HEK293 (cell line): ENCODE data around the gene ZCCHC3.

Source experiments
- CTCF ChIA-PET: fragments of 350-600 bp; formaldehyde crosslinking; extraction: SDS; loops from one replicate; lab custom pipeline; 2021; ENCODE audit warnings: antibody characterized with exemption; lab: Yijun Ruan, JAX
- POLR2A ChIA-PET: fragments of 300-600 bp; formaldehyde crosslinking; extraction: SDS; loops from one replicate; lab custom pipeline; 2020; ENCODE audit warnings: antibody characterized with exemption, inconsistent platforms; lab: Yijun Ruan, JAX
- H3K27ac ChIP-seq: fragments of 200-500 bp; sonication (Bioruptor generic); 2 replicates; pipeline ENCODE4 v1.5.1; 2014; ENCODE audit warnings: low read depth, low read length, control low read depth, inconsistent platforms; ENCODE audit errors: extremely low read depth
- H3K36me3 ChIP-seq, 2 experiments: fragments of 200-500 bp in 1 of 2; sonication (Bioruptor generic) in 1 of 2; 1 replicate in 1 of 2; 2 replicates in 1 of 2; pipeline ENCODE4 v1.5.1; 2014 to 2017; ENCODE audit warnings: inconsistent platforms in 2 of 2, low read length in 2 of 2; ENCODE audit not compliant: control insufficient read depth in 2 of 2, insufficient read depth in 1 of 2
- H3K4me1 ChIP-seq: fragments of 200-500 bp; sonication (Bioruptor generic); 2 replicates; pipeline ENCODE4 v1.5.1; 2014; ENCODE audit warnings: mild to moderate bottlenecking, low read length, inconsistent platforms; ENCODE audit not compliant: control insufficient read depth, insufficient read depth
- H3K4me3 ChIP-seq: 2 replicates; pipeline ENCODE4 v1.5.1; 2011; ENCODE audit warnings: low read depth, mild to moderate bottlenecking, control low read depth, low read length, moderate library complexity
- H3K9me3 ChIP-seq: fragments of 200-500 bp; sonication (Bioruptor generic); 2 replicates; pipeline ENCODE4 v1.5.1; 2014; ENCODE audit warnings: low read depth, low read length, inconsistent platforms; ENCODE audit not compliant: control insufficient read depth, insufficient read depth
- KLF10 ChIP-seq: fragments of 450-650 bp; IDR thresholded peaks from 2 replicates; pipeline ENCODE4 v1.5.1; 2018; ENCODE audit warnings: missing biosample characterization, mild to moderate bottlenecking, missing genetic modification characterization
- KLF8 ChIP-seq: fragments of 450-650 bp; formaldehyde crosslinking; IDR thresholded peaks from 2 replicates; pipeline ENCODE4 v1.5.1; 2016; ENCODE audit warnings: missing biosample characterization, missing genetic modification characterization
- SALL2 ChIP-seq: fragments of 450-650 bp; formaldehyde crosslinking; IDR thresholded peaks from 2 replicates; pipeline ENCODE4 v1.5.0; 2017; ENCODE audit warnings: missing biosample characterization, mild to moderate bottlenecking, missing genetic modification characterization, borderline replicate concordance
- SETDB1 ChIP-seq: IDR thresholded peaks from one replicate; pipeline ENCODE4 v1.6.1; 2017; ENCODE audit warnings: mild to moderate bottlenecking, low read length, moderate library complexity, mixed read lengths; ENCODE audit not compliant: insufficient read length
- SP7 ChIP-seq: fragments of 450-650 bp; formaldehyde crosslinking; IDR thresholded peaks from 2 replicates; pipeline ENCODE4 v1.5.1; 2016; ENCODE audit warnings: missing biosample characterization, missing genetic modification characterization
- TRIM28 ChIP-seq: IDR thresholded peaks from 2 replicates; pipeline ENCODE4 v1.6.1; 2011; ENCODE audit warnings: low read length, control low read depth, borderline replicate concordance
- YY1 ChIP-seq: fragments of 450-650 bp; formaldehyde crosslinking; IDR thresholded peaks from 2 replicates; pipeline ENCODE4 v1.5.1; 2018; ENCODE audit warnings: missing biosample characterization, missing genetic modification characterization
- ZBTB10 ChIP-seq: fragments of 450-650 bp; formaldehyde crosslinking; IDR thresholded peaks from 2 replicates; pipeline ENCODE4 v1.5.1; 2016; ENCODE audit warnings: missing biosample characterization, missing genetic modification characterization
- ZBTB17 ChIP-seq: fragments of 450-650 bp; formaldehyde crosslinking; IDR thresholded peaks from 2 replicates; pipeline ENCODE4 v1.5.1; 2016; ENCODE audit warnings: missing biosample characterization, missing genetic modification characterization
- ZIC2 ChIP-seq: fragments of 450-650 bp; formaldehyde crosslinking; IDR thresholded peaks from 2 replicates; pipeline ENCODE4 v1.5.1; 2016; ENCODE audit warnings: missing biosample characterization, missing genetic modification characterization
- ZNF133 ChIP-seq: fragments of 450-650 bp; formaldehyde crosslinking; IDR thresholded peaks from 2 replicates; pipeline ENCODE4 v1.5.1; 2016; ENCODE audit warnings: missing biosample characterization, missing genetic modification characterization
- ZNF140 ChIP-seq: fragments of 450-650 bp; formaldehyde crosslinking; IDR thresholded peaks from 2 replicates; pipeline ENCODE4 v1.5.1; 2016; ENCODE audit warnings: missing biosample characterization, missing genetic modification characterization
- ZNF155 ChIP-seq: fragments of 450-650 bp; formaldehyde crosslinking; IDR thresholded peaks from 2 replicates; pipeline ENCODE4 v1.5.1; 2016; ENCODE audit warnings: missing biosample characterization, missing genetic modification characterization
- ZNF184 ChIP-seq: fragments of 450-650 bp; IDR thresholded peaks from 2 replicates; pipeline ENCODE4 v1.5.1; 2018; ENCODE audit warnings: missing biosample characterization, mild to moderate bottlenecking, missing genetic modification characterization
- ZNF24 ChIP-seq: fragments of 450-650 bp; formaldehyde crosslinking; IDR thresholded peaks from 2 replicates; pipeline ENCODE4 v1.5.1; 2016; ENCODE audit warnings: missing biosample characterization, missing genetic modification characterization
- ZNF324 ChIP-seq: fragments of 450-650 bp; formaldehyde crosslinking; IDR thresholded peaks from 2 replicates; pipeline ENCODE4 v1.5.1; 2016; ENCODE audit warnings: missing biosample characterization, missing genetic modification characterization
- ZNF449 ChIP-seq: fragments of 450-650 bp; formaldehyde crosslinking; IDR thresholded peaks from 2 replicates; pipeline ENCODE4 v1.5.1; 2017; ENCODE audit warnings: missing biosample characterization, mild to moderate bottlenecking, missing genetic modification characterization, moderate library complexity
- ZNF610 ChIP-seq: fragments of 450-650 bp; formaldehyde crosslinking; IDR thresholded peaks from 2 replicates; pipeline ENCODE4 v1.5.1; 2016; ENCODE audit warnings: missing biosample characterization, missing genetic modification characterization, borderline replicate concordance
- ZNF629 ChIP-seq: fragments of 450-650 bp; formaldehyde crosslinking; IDR thresholded peaks from 2 replicates; pipeline ENCODE4 v1.5.1; 2017; ENCODE audit warnings: missing biosample characterization, missing genetic modification characterization
- ZNF837 ChIP-seq: fragments of 450-650 bp; formaldehyde crosslinking; IDR thresholded peaks from 2 replicates; pipeline ENCODE4 v1.5.1; 2016; ENCODE audit warnings: missing biosample characterization, missing genetic modification characterization
- TF ChIP-seq, protein P1 (sequence below): fragments of 450-650 bp; formaldehyde crosslinking; IDR thresholded peaks from 2 replicates; pipeline ENCODE4 v1.5.1; 2016; ENCODE audit warnings: missing biosample characterization, missing genetic modification characterization
- TF ChIP-seq, protein P2 (sequence below): fragments of 450-650 bp; formaldehyde crosslinking; IDR thresholded peaks from 2 replicates; pipeline ENCODE4 v1.5.1; 2016; ENCODE audit warnings: missing biosample characterization, missing genetic modification characterization
- TF ChIP-seq, protein P3 (sequence below): fragments of 450-650 bp; formaldehyde crosslinking; IDR thresholded peaks from 2 replicates; pipeline ENCODE4 v1.5.1; 2016; ENCODE audit warnings: missing biosample characterization, missing genetic modification characterization
- TF ChIP-seq, protein P4 (sequence below): fragments of 450-650 bp; formaldehyde crosslinking; IDR thresholded peaks from 2 replicates; pipeline ENCODE4 v1.5.1; 2016; ENCODE audit warnings: missing biosample characterization, missing genetic modification characterization

Gene ZCCHC3

GRCh38 chr20:341682-342081 lies 44.3 kb downstream of the ZCCHC3 start:
- ChIA-PET POLR2A (interaction anchor here (0.7 to 1.8 kb wide), 3 partner anchors 12 to 202 kb away, joined by 3 to 5 read pairs (median 4); partner anchors contain the start of gene CSNK2A1), CTCF (interaction anchor here (1.1 to 1.9 kb wide), 2 partner anchors 11 to 12 kb away, joined by 4 to 13 read pairs; no protein-coding TSS in a partner anchor)
- Histone ChIP-seq H3K27ac (no peak overlapping the region), H3K9me3 (no peaks in the 10 kb centered on the region), H3K36me3 (peaks cover 0 to 4% of the 10 kb centered on the region in 2 experiments; a peak in 1 of 3 replicates), H3K4me1 (peaks cover 4% of the 10 kb centered on the region), H3K4me3 (no peak overlapping the region)
- TF ChIP-seq ZNF610 (peak; percentile 46; the same call in 1 of the 2 replicates), ZNF449 (tag by site-specific recombination) (peak; percentile 93), ZNF629 (tag by site-specific recombination) (peak; percentile 77), ZNF155 (tag by site-specific recombination) (peak; percentile 66; the same call in 1 of the 2 replicates), ZNF324 (0 out of 2 replicates have a peak, but pooled peaks have one; percentile 67), SP7 (peak; percentile 84), ZBTB17 (0 out of 2 replicates have a peak, but pooled peaks have one; percentile 17), ZNF184 (tag by site-specific recombination) (peak; percentile 92), ZNF24 (tag by site-specific recombination) (peak; percentile 85), YY1 (0 out of 2 replicates have a peak, but pooled peaks have one; percentile 47), ZNF837 (tag by site-specific recombination) (no peak), SALL2 (tag by site-specific recombination) (no peak), KLF10 (0 out of 2 replicates have a peak, but pooled peaks have one; percentile 25), ZIC2 (tag by site-specific recombination) (peak; percentile 54), ZNF140 (tag by site-specific recombination) (no peak), TRIM28 (peak; percentile 57; the same call in 1 of the 2 replicates), ZBTB10 (tag by site-specific recombination) (no peak), SETDB1 (peak; percentile 98), KLF8 (tag by site-specific recombination) (peak; percentile 38; the same call in 1 of the 2 replicates), ZNF133 (tag by site-specific recombination) (no peak)
- TF ChIP-seq, protein P1, sequence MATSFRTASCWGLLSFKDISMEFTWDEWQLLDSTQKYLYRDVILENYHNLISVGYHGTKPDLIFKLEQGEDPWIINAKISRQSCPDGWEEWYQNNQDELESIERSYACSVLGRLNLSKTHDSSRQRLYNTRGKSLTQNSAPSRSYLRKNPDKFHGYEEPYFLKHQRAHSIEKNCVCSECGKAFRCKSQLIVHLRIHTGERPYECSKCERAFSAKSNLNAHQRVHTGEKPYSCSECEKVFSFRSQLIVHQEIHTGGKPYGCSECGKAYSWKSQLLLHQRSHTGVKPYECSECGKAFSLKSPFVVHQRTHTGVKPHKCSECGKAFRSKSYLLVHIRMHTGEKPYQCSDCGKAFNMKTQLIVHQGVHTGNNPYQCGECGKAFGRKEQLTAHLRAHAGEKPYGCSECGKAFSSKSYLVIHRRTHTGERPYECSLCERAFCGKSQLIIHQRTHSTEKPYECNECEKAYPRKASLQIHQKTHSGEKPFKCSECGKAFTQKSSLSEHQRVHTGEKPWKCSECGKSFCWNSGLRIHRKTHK (tag by site-specific recombination), result 0 out of 2 replicates have a peak, but pooled peaks have one; percentile 51
- TF ChIP-seq, protein P2, sequence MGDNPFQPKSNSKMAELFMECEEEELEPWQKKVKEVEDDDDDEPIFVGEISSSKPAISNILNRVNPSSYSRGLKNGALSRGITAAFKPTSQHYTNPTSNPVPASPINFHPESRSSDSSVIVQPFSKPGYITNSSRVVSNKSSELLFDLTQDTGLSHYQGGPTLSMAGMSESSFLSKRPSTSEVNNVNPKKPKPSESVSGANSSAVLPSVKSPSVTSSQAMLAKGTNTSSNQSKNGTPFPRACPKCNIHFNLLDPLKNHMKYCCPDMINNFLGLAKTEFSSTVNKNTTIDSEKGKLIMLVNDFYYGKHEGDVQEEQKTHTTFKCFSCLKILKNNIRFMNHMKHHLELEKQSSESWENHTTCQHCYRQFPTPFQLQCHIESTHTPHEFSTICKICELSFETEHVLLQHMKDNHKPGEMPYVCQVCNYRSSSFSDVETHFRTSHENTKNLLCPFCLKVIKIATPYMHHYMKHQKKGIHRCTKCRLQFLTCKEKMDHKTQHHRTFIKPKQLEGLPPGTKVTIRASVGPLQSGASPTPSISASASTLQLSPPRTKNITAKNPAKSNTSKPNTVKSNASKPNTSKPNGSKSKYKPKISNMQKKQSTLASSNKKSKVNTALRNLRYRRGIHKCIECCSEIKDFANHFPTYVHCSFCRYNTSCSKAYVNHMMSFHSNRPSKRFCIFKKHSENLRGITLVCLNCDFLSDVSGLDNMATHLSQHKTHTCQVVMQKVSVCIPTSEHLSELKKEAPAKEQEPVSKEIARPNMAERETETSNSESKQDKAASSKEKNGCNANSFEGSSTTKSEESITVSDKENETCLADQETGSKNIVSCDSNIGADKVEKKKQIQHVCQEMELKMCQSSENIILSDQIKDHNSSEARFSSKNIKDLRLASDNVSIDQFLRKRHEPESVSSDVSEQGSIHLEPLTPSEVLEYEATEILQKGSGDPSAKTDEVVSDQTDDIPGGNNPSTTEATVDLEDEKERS (tag by site-specific recombination), result peak; percentile 99
- TF ChIP-seq, protein P3, sequence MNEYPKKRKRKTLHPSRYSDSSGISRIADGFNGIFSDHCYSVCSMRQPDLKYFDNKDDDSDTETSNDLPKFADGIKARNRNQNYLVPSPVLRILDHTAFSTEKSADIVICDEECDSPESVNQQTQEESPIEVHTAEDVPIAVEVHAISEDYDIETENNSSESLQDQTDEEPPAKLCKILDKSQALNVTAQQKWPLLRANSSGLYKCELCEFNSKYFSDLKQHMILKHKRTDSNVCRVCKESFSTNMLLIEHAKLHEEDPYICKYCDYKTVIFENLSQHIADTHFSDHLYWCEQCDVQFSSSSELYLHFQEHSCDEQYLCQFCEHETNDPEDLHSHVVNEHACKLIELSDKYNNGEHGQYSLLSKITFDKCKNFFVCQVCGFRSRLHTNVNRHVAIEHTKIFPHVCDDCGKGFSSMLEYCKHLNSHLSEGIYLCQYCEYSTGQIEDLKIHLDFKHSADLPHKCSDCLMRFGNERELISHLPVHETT, result peak; percentile 73; the same call in 1 of the 2 replicates
- TF ChIP-seq, protein P4, sequence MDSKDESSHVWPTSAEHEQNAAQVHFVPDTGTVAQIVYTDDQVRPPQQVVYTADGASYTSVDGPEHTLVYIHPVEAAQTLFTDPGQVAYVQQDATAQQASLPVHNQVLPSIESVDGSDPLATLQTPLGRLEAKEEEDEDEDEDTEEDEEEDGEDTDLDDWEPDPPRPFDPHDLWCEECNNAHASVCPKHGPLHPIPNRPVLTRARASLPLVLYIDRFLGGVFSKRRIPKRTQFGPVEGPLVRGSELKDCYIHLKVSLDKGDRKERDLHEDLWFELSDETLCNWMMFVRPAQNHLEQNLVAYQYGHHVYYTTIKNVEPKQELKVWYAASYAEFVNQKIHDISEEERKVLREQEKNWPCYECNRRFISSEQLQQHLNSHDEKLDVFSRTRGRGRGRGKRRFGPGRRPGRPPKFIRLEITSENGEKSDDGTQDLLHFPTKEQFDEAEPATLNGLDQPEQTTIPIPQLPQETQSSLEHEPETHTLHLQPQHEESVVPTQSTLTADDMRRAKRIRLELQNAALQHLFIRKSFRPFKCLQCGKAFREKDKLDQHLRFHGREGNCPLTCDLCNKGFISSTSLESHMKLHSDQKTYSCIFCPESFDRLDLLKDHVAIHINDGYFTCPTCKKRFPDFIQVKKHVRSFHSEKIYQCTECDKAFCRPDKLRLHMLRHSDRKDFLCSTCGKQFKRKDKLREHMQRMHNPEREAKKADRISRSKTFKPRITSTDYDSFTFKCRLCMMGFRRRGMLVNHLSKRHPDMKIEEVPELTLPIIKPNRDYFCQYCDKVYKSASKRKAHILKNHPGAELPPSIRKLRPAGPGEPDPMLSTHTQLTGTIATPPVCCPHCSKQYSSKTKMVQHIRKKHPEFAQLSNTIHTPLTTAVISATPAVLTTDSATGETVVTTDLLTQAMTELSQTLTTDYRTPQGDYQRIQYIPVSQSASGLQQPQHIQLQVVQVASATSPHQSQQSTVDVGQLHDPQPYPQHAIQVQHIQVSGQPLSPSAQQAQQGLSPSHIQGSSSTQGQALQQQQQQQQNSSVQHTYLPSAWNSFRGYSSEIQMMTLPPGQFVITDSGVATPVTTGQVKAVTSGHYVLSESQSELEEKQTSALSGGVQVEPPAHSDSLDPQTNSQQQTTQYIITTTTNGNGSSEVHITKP (tag by site-specific recombination), result 0 out of 2 replicates have a peak, but pooled peaks have one; percentile 10
